Neural cell (in vitro differentiated cells): ENCODE measurements around the gene TESMIN. TPM values are rescaled to one million over a fixed set of nuclear protein-coding genes. Genes with fewer than 3 reads are reported as not detected.

Experiments
- H2AFZ ChIP-seq: fragments of 200-600, 300-800 bp; sonication (generic), shearing (Covaris generic); 2 replicates; pipeline ENCODE4 v1.6.0; 2014; ENCODE audit warnings: low read depth, mild to moderate bottlenecking, antibody characterized with exemption, low read length, moderate library complexity
- H3F3A ChIP-seq: fragments of 200-600 bp; shearing (Covaris generic); 2 replicates; pipeline ENCODE4 v1.6.1; 2016; ENCODE audit warnings: mild to moderate bottlenecking, moderate library complexity, mixed read lengths, antibody characterized with exemption, low read length; ENCODE audit not compliant: insufficient read depth, poor library complexity, severe bottlenecking
- H3K27ac ChIP-seq: fragments of 200-600, 300-800 bp; sonication (generic), shearing (Covaris generic); 2 replicates; pipeline ENCODE4 v1.5.1; 2014; ENCODE audit warnings: mild to moderate bottlenecking, low read length, moderate library complexity
- H3K27me3 ChIP-seq: fragments of 300-800, 200-600 bp; sonication (generic), shearing (Covaris generic); 2 replicates; pipeline ENCODE4 v1.6.0; 2014; ENCODE audit warnings: mild to moderate bottlenecking, low read depth, low read length, moderate library complexity; ENCODE audit not compliant: insufficient read depth
- H3K36me3 ChIP-seq: fragments of 300-800, 200-600 bp; sonication (generic), shearing (Covaris generic); 2 replicates; pipeline ENCODE4 v1.5.1; 2014; ENCODE audit warnings: mild to moderate bottlenecking, antibody characterized with exemption, low read length, moderate library complexity; ENCODE audit not compliant: insufficient read depth
- H3K4me2 ChIP-seq: fragments of 300-800, 200-600 bp; sonication (generic), shearing (Covaris generic); 2 replicates; pipeline ENCODE4 v1.6.0; 2014; ENCODE audit warnings: mild to moderate bottlenecking, low read length
- H3K4me3 ChIP-seq: fragments of 300-800, 200-600 bp; sonication (generic), shearing (Covaris generic); 2 replicates; pipeline ENCODE4 v1.5.1; 2014; ENCODE audit warnings: mild to moderate bottlenecking, low read length, moderate library complexity
- H3K79me2 ChIP-seq: fragments of 200-600 bp; shearing (Covaris generic); replicated peaks from 2 replicates; pipeline ENCODE4 v1.6.0; 2014; ENCODE audit warnings: mild to moderate bottlenecking, low read length, moderate library complexity; ENCODE audit not compliant: insufficient read depth
- H3K9ac ChIP-seq: fragments of 300-800, 200-600 bp; sonication (generic), shearing (Covaris generic); 2 replicates; pipeline ENCODE4 v1.6.1; 2016; ENCODE audit warnings: mild to moderate bottlenecking, low read length, mixed read lengths
- H3K9me2 ChIP-seq: fragments of 200-600 bp; shearing (Covaris generic); 2 replicates; pipeline ENCODE4 v1.6.1; 2016; ENCODE audit warnings: mild to moderate bottlenecking, low read length, mixed read lengths; ENCODE audit not compliant: insufficient read depth
- H3K9me3 ChIP-seq: fragments of 200-600, 300-800 bp; sonication (generic), shearing (Covaris generic); 2 replicates; pipeline ENCODE4 v1.6.1; 2016; ENCODE audit warnings: mild to moderate bottlenecking, mixed run types, low read length, moderate library complexity, mixed read lengths
- H4K20me1 ChIP-seq: fragments of 200-600 bp; shearing (Covaris generic); 2 replicates; pipeline ENCODE4 v1.6.1; 2016; ENCODE audit warnings: mild to moderate bottlenecking, mixed run types; ENCODE audit not compliant: insufficient read depth
- EP300 ChIP-seq: fragments of 450-650 bp; conservative IDR thresholded peaks from 2 replicates; pipeline ENCODE4 v1.6.1; 2014; ENCODE audit warnings: antibody characterized with exemption, mild to moderate bottlenecking, moderate library complexity; ENCODE audit not compliant: poor library complexity, severe bottlenecking
- EZH2 ChIP-seq: fragments of 200-600, 300-800 bp; shearing (Covaris generic), sonication (generic); IDR thresholded peaks from 2 replicates; pipeline ENCODE4 v1.6.1; 2014; ENCODE audit warnings: antibody characterized with exemption, low read length, borderline replicate concordance, mild to moderate bottlenecking; ENCODE audit not compliant: insufficient read depth, poor library complexity, severe bottlenecking
- MXI1 ChIP-seq: fragments of 450-650 bp; conservative IDR thresholded peaks from 2 replicates; pipeline ENCODE4 v1.6.1; 2014; ENCODE audit warnings: antibody characterized with exemption, mild to moderate bottlenecking; ENCODE audit not compliant: poor library complexity, severe bottlenecking
- POLR2AphosphoS5 ChIP-seq: IDR thresholded peaks from 2 replicates; pipeline ENCODE4 v1.6.1; 2012
- RAD21 ChIP-seq: fragments of 450-650 bp; conservative IDR thresholded peaks from 2 replicates; pipeline ENCODE4 v1.6.1; 2014; ENCODE audit warnings: antibody characterized with exemption, mild to moderate bottlenecking, moderate library complexity
- SMC3 ChIP-seq: fragments of 450-650 bp; conservative IDR thresholded peaks from 2 replicates; pipeline ENCODE4 v1.6.1; 2014; ENCODE audit warnings: antibody characterized with exemption, mild to moderate bottlenecking, moderate library complexity; ENCODE audit not compliant: poor library complexity
- TAF1 ChIP-seq: IDR thresholded peaks from 2 replicates; pipeline ENCODE4 v1.6.1; 2012; ENCODE audit warnings: low read depth
- polyA plus RNA-seq: library from polyadenylated mRNA; depleted of rRNA; stranded (reverse); fragments of >200 nt; gene quantifications from 2 replicates; pipeline ENCODE4 v1.2.3, GENCODE V29; 2014
- TF ChIP-seq, protein P1 (sequence below): IDR thresholded peaks from 2 replicates; pipeline ENCODE4 v1.6.1; 2012; ENCODE audit warnings: borderline replicate concordance
- TF ChIP-seq, protein P2 (sequence below): fragments of 450-650 bp; IDR thresholded peaks from 2 replicates; pipeline ENCODE4 v1.5.1; 2014; ENCODE audit warnings: antibody characterized with exemption, mild to moderate bottlenecking, moderate library complexity; ENCODE audit not compliant: poor library complexity, severe bottlenecking

The TESMIN gene
- polyA plus RNA-seq, 1 donor from 2014 or later, result not detected

DNA sequence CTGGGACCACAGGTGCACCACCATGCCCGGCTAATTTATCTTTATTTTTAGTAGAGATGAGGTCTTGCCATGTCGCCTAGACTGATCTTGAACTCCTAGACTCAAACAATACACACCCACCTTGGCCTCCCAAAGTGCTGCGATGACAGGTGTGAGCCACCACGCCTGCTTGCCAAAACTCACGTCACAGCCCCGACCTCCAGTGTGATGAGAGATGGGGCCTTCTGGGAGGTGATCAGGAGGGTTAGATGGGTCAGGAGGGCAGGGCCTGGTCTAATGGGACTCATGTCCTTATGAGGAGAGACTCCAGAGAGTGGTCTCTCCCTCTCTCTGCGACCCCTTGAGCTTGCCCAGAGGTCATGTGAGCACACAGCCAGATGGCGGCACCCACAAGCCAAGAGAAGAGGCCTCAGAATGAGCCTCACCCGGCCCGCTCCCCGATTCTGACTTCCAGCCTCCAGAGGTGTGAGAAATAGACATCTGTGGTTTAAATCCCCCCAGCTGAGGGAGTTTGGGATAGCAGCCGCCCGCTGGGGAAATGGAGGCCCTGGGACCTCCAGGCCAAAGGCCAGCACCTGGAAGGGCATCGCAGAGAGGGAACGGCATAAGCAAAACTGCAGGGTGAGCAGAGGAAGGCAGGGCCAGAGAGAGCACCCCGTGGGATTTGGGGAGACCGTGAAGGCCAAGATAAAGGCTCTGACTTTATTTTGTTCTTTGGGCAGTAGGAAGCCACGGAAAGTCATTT, 91.1 kb downstream of the TESMIN start:
- no peaks in the 10 kb centered on the region for H3K9me2 ChIP-seq
- no peak overlapping the region for H3K4me3 ChIP-seq
- H3K9me3 ChIP-seq, result peaks cover 9% of the 10 kb centered on the region
- no peaks in the 10 kb centered on the region for H3K79me2 ChIP-seq
- H3K9ac ChIP-seq, result no peak overlapping the region
- H3K27ac ChIP-seq, result no peak overlapping the region
- no peaks in the 10 kb centered on the region for H4K20me1 ChIP-seq
- no peak for TF ChIP-seq EZH2
- no peak for TF ChIP-seq MXI1
- TF ChIP-seq, protein P1, sequence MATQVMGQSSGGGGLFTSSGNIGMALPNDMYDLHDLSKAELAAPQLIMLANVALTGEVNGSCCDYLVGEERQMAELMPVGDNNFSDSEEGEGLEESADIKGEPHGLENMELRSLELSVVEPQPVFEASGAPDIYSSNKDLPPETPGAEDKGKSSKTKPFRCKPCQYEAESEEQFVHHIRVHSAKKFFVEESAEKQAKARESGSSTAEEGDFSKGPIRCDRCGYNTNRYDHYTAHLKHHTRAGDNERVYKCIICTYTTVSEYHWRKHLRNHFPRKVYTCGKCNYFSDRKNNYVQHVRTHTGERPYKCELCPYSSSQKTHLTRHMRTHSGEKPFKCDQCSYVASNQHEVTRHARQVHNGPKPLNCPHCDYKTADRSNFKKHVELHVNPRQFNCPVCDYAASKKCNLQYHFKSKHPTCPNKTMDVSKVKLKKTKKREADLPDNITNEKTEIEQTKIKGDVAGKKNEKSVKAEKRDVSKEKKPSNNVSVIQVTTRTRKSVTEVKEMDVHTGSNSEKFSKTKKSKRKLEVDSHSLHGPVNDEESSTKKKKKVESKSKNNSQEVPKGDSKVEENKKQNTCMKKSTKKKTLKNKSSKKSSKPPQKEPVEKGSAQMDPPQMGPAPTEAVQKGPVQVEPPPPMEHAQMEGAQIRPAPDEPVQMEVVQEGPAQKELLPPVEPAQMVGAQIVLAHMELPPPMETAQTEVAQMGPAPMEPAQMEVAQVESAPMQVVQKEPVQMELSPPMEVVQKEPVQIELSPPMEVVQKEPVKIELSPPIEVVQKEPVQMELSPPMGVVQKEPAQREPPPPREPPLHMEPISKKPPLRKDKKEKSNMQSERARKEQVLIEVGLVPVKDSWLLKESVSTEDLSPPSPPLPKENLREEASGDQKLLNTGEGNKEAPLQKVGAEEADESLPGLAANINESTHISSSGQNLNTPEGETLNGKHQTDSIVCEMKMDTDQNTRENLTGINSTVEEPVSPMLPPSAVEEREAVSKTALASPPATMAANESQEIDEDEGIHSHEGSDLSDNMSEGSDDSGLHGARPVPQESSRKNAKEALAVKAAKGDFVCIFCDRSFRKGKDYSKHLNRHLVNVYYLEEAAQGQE, result no peak
- TF ChIP-seq RAD21, result no peak
- TF ChIP-seq TAF1, result no peak
- no peak for TF ChIP-seq EP300
- TF ChIP-seq, protein P2, sequence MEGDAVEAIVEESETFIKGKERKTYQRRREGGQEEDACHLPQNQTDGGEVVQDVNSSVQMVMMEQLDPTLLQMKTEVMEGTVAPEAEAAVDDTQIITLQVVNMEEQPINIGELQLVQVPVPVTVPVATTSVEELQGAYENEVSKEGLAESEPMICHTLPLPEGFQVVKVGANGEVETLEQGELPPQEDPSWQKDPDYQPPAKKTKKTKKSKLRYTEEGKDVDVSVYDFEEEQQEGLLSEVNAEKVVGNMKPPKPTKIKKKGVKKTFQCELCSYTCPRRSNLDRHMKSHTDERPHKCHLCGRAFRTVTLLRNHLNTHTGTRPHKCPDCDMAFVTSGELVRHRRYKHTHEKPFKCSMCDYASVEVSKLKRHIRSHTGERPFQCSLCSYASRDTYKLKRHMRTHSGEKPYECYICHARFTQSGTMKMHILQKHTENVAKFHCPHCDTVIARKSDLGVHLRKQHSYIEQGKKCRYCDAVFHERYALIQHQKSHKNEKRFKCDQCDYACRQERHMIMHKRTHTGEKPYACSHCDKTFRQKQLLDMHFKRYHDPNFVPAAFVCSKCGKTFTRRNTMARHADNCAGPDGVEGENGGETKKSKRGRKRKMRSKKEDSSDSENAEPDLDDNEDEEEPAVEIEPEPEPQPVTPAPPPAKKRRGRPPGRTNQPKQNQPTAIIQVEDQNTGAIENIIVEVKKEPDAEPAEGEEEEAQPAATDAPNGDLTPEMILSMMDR, result no peak
- TF ChIP-seq POLR2AphosphoS5, result no peak
- no peaks in the 10 kb centered on the region for H3F3A ChIP-seq
- no peak overlapping the region for H2AFZ ChIP-seq
- H3K4me2 ChIP-seq, result no peak overlapping the region
- H3K27me3 ChIP-seq, result no peaks in the 10 kb centered on the region
- H3K36me3 ChIP-seq, result no peaks in the 10 kb centered on the region

DNA sequence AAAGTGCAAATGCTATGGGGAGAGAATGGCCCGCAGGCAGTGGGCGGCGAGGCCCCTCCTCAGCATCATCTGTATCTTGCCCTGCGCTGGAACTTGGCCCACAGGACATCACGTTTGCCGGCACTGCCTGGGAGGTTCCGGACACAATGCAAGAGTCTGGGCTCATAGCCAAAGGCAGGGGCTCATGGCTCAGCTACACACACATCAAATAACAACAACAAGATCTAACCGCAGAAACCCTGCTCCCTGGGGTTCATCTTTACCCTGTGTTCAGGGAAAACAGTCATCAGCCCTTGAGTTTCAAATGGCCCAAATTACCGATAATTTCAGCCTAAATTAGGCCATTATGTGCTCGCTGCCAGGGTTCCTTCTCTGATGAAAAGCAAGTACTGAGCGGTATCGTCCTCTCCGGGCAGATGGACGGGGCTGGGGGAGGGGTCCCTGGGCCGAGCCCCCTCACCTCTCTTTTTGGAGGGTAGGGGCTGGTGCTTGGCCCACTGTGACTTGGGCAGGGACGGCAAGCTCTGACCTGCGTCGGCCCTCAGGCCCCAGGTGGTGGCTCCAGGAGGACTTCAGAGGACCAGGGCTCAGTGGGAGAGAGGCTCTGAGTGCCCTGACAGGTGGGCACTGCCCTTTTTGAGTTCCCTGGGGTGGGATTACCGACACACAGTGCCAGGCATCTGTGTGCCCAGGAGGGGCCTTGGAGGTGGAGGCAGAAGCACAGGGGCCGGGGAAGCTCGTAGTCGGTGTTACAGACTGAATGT, 92.0 kb downstream of the TESMIN start:
- no peaks in the 10 kb centered on the region for H3F3A ChIP-seq
- TF ChIP-seq POLR2AphosphoS5 (no peak), SMC3 (no peak), EZH2 (no peak), MXI1 (no peak), RAD21 (no peak), TAF1 (no peak), EP300 (no peak)
- TF ChIP-seq, protein P1, result no peak
- TF ChIP-seq, protein P2, result no peak
- no peaks in the 10 kb centered on the region for H4K20me1 ChIP-seq
- H3K27me3 ChIP-seq, result no peaks in the 10 kb centered on the region
- peaks cover 13% of the 10 kb centered on the region for H3K9me3 ChIP-seq
- H3K27ac ChIP-seq, result no peak overlapping the region
- H3K9ac ChIP-seq, result no peak overlapping the region
- no peak overlapping the region for H3K4me2 ChIP-seq
- H3K36me3 ChIP-seq, result no peaks in the 10 kb centered on the region
- no peak overlapping the region for H3K4me3 ChIP-seq
- no peak overlapping the region for H2AFZ ChIP-seq
- H3K79me2 ChIP-seq, result no peaks in the 10 kb centered on the region
- no peaks in the 10 kb centered on the region for H3K9me2 ChIP-seq
